H1 (cell line): Measurements from ENCODE around the gene TNRC6B. TPM values are rescaled to one million over a fixed set of nuclear protein-coding genes. Genes with fewer than 3 reads are reported as not detected.

Experiments
- CTCF ChIA-PET: fragments of 300-600 bp; sonication (Branson Sonifier 250); formaldehyde crosslinking; loops from one replicate; lab custom pipeline; 2021; ENCODE audit not compliant: partially characterized antibody; lab: Charles Lee
- POLR2A ChIA-PET: fragments of 300-600 bp; sonication (Branson Sonifier 250); formaldehyde crosslinking; loops from one replicate; lab custom pipeline; 2021; ENCODE audit warnings: inconsistent platforms; ENCODE audit not compliant: partially characterized antibody; lab: Charles Lee
- DNase-seq, 2 experiments: peaks; one replicate each; pipeline versions ENCODE4 v3.0.0 to v3.0.0-alpha.2; 2010 to 2022; ENCODE audit warnings: low spot score in 2 of 2, low read depth in 1 of 2, mixed read lengths in 1 of 2
- FAIRE-seq: peaks from 2 replicates; lab custom pipeline; 2011; peaks lifted over from hg19 to GRCh38; lab: Jason Lieb, UNC
- H2AFZ ChIP-seq: 2 replicates; pipeline ENCODE4 v1.8.1; 2012; ENCODE audit warnings: low read length, inconsistent platforms
- H2AK5ac ChIP-seq: 2 replicates; pipeline ENCODE4 v1.6.1; 2013; ENCODE audit warnings: low read depth, low read length
- H2BK120ac ChIP-seq: replicated peaks from 2 replicates; pipeline ENCODE3; 2013; ENCODE audit warnings: low read depth, low read length, inconsistent platforms
- H2BK12ac ChIP-seq: 2 replicates; pipeline ENCODE4 v1.6.1; 2013; ENCODE audit warnings: low read depth, low read length
- H2BK15ac ChIP-seq: 2 replicates; pipeline ENCODE4 v1.6.1; 2013; ENCODE audit warnings: low read length
- H2BK20ac ChIP-seq: 2 replicates; pipeline ENCODE4 v1.6.1; 2013; ENCODE audit warnings: low read length
- H2BK5ac ChIP-seq: 2 replicates; pipeline ENCODE4 v1.6.1; 2013; ENCODE audit warnings: low read depth, low read length
- H3K14ac ChIP-seq: 2 replicates; pipeline ENCODE4 v1.6.1; 2013; ENCODE audit warnings: inconsistent platforms; ENCODE audit not compliant: insufficient read length
- H3K18ac ChIP-seq: 2 replicates; pipeline ENCODE4 v1.6.1; 2013; ENCODE audit warnings: low read length; ENCODE audit errors: extremely low read depth
- H3K23ac ChIP-seq: 2 replicates; pipeline ENCODE4 v1.6.1; 2013; ENCODE audit warnings: inconsistent platforms; ENCODE audit not compliant: insufficient read length
- H3K23me2 ChIP-seq: 2 replicates; pipeline ENCODE4 v1.6.1; 2013; ENCODE audit warnings: low read depth, low read length
- H3K27ac ChIP-seq: 2 replicates; pipeline ENCODE4 v1.6.1; 2011; ENCODE audit warnings: low read depth, low read length, inconsistent platforms
- H3K27me3 ChIP-seq, 4 experiments: replicated peaks in 1 of 4; 1 replicate in 1 of 4; 2 replicates in 3 of 4; pipeline versions ENCODE4 v1.6.1 to v1.8.1; 2011 to 2013; ENCODE audit warnings: low read length in 3 of 4, mild to moderate bottlenecking in 3 of 4, inconsistent platforms in 2 of 4, mixed read lengths in 2 of 4, moderate library complexity in 1 of 4; ENCODE audit not compliant: control insufficient read depth in 3 of 4, insufficient read depth in 3 of 4; ENCODE audit errors: extremely low read depth in 1 of 4
- H3K36me3 ChIP-seq, 4 experiments: 2 replicates each; pipeline versions ENCODE4 v1.6.1 to v1.8.1; 2011 to 2013; ENCODE audit warnings: mild to moderate bottlenecking in 4 of 4, low read length in 3 of 4, moderate library complexity in 2 of 4, control low read depth in 1 of 4, inconsistent platforms in 1 of 4; ENCODE audit not compliant: insufficient read depth in 4 of 4, control insufficient read depth in 2 of 4
- H3K4ac ChIP-seq: replicated peaks from 2 replicates; pipeline ENCODE3; 2013; ENCODE audit warnings: low read length, low read depth, mixed read lengths, inconsistent platforms; ENCODE audit not compliant: insufficient read length
- H3K4me1 ChIP-seq, 4 experiments: replicated peaks in 1 of 4; 1 replicate in 1 of 4; 2 replicates in 3 of 4; pipeline versions ENCODE4 v1.6.1 to v1.8.1; 2011 to 2013; ENCODE audit warnings: low read length in 3 of 4, inconsistent platforms in 2 of 4, mixed read lengths in 1 of 4; ENCODE audit not compliant: insufficient read depth in 4 of 4, control insufficient read depth in 3 of 4
- H3K4me2 ChIP-seq, 2 experiments: 2 replicates each; pipeline versions ENCODE4 v1.6.1 to v1.8.1; 2011 to 2013; ENCODE audit warnings: low read depth in 2 of 2, low read length in 2 of 2, control low read depth in 1 of 2, inconsistent platforms in 1 of 2, mild to moderate bottlenecking in 1 of 2; ENCODE audit not compliant: insufficient read depth in 1 of 2
- H3K4me3 ChIP-seq, 4 experiments: fragments of 200-600, 300-600 bp in 1 of 4; sonication (generic), shearing (Covaris generic), sonication (Bioruptor Twin) in 1 of 4; 2 replicates each; pipeline versions ENCODE4 v1.5.1 to v1.8.1; 2011 to 2016; ENCODE audit warnings: low read length in 4 of 4, low read depth in 3 of 4, control low read depth in 2 of 4, inconsistent platforms in 2 of 4, mild to moderate bottlenecking in 2 of 4, mixed read lengths in 1 of 4, moderate library complexity in 1 of 4; ENCODE audit not compliant: insufficient read depth in 2 of 4; ENCODE audit errors: extremely low read depth in 1 of 4
- H3K56ac ChIP-seq: replicated peaks from 2 replicates; pipeline ENCODE3; 2013; ENCODE audit warnings: low read depth, mild to moderate bottlenecking, mixed read lengths, low read length, inconsistent platforms; ENCODE audit not compliant: insufficient read length
- H3K79me1 ChIP-seq: 2 replicates; pipeline ENCODE4 v1.6.1; 2013; ENCODE audit warnings: low read depth, low read length, control low read depth
- H3K79me2 ChIP-seq, 2 experiments: 2 replicates each; pipeline versions ENCODE4 v1.6.1 to v1.8.1; 2012 to 2013; ENCODE audit warnings: low read length in 2 of 2, mild to moderate bottlenecking in 2 of 2, inconsistent platforms in 1 of 2; ENCODE audit not compliant: insufficient read depth in 2 of 2, control insufficient read depth in 1 of 2
- H3K9ac ChIP-seq, 4 experiments: replicated peaks in 1 of 4; 1 replicate in 1 of 4; 2 replicates in 3 of 4; pipeline versions ENCODE4 v1.6.1 to v1.8.1; 2011 to 2013; ENCODE audit warnings: low read depth in 3 of 4, low read length in 3 of 4, control low read depth in 2 of 4, mild to moderate bottlenecking in 2 of 4, moderate library complexity in 2 of 4, inconsistent platforms in 1 of 4; ENCODE audit errors: extremely low read depth in 1 of 4
- H3K9me3 ChIP-seq, 2 experiments: 2 replicates each; pipeline versions ENCODE4 v1.6.1 to v1.8.1; 2012 to 2013; ENCODE audit warnings: mild to moderate bottlenecking in 2 of 2, moderate library complexity in 2 of 2, control low read depth in 1 of 2, inconsistent platforms in 1 of 2, low read depth in 1 of 2, low read length in 1 of 2, mixed read lengths in 1 of 2; ENCODE audit not compliant: insufficient read depth in 2 of 2
- H4K20me1 ChIP-seq, 2 experiments: replicated peaks in 1 of 2; 2 replicates each; pipeline versions ENCODE3 to v1.8.1; 2011 to 2013; ENCODE audit warnings: inconsistent platforms in 2 of 2, low read length in 2 of 2, mild to moderate bottlenecking in 1 of 2; ENCODE audit not compliant: insufficient read depth in 2 of 2, control insufficient read depth in 1 of 2
- H4K5ac ChIP-seq: 2 replicates; pipeline ENCODE4 v1.6.1; 2013; ENCODE audit warnings: low read length, low read depth, mixed read lengths, inconsistent platforms; ENCODE audit not compliant: insufficient read length
- H4K8ac ChIP-seq: 2 replicates; pipeline ENCODE4 v1.8.0; 2013; ENCODE audit warnings: mild to moderate bottlenecking, moderate library complexity, low read length, inconsistent platforms; ENCODE audit not compliant: insufficient read depth; ENCODE audit errors: extremely low read depth
- H4K91ac ChIP-seq: replicated peaks from 2 replicates; pipeline ENCODE3; 2013; ENCODE audit warnings: low read length, mixed read lengths, inconsistent platforms; ENCODE audit not compliant: insufficient read length
- MAFK ChIP-seq: IDR thresholded peaks from 2 replicates; pipeline ENCODE4 v1.6.1; 2012; ENCODE audit warnings: low read depth, mild to moderate bottlenecking, improper control_type of control experiment, low read length
- YY1 ChIP-seq: IDR thresholded peaks from 2 replicates; pipeline ENCODE4 v1.6.1; 2011; ENCODE audit warnings: low read depth, mild to moderate bottlenecking, low read length
- WGBS, 2 experiments: shearing (Covaris generic) in 1 of 2; methylation state at CpG; one replicate each; pipeline versions ENCODE4 v1.1.6 to v1.1.7; 2013 to 2015; ENCODE audit warnings: low lambda C conversion rate in 2 of 2, mixed read lengths in 2 of 2, inconsistent platforms in 1 of 2, low coverage in 1 of 2, missing lambda C conversion rate in 1 of 2; ENCODE audit not compliant: insufficient replicate concordance in 2 of 2, insufficient coverage in 1 of 2, insufficient read length in 1 of 2; ENCODE audit errors: extremely low coverage in 1 of 2, missing lambda C conversion rate in 1 of 2; 5-methylcytosine and 5-hydroxymethylcytosine counted together
- polyA plus RNA-seq, 7 experiments: library from polyadenylated mRNA; depleted of rRNA in 3 of 7; stranded (reverse) in 5 of 7; unstranded in 2 of 7; fragments of >200 nt in 5 of 7; fragments of 200-250 nt in 2 of 7; gene quantifications; 1 replicate in 5 of 7; 2 replicates in 1 of 7; 4 replicates in 1 of 7; pipeline versions ENCODE4 v1.2.1 to v1.2.3, GENCODE V29; 2011 to 2013; ENCODE audit warnings: missing spikeins in 2 of 7, mixed read lengths in 2 of 7
- total RNA-seq: library from RNA; stranded (reverse); fragmentation: NEBNext Ultra II Directional; extraction: Animal tissue kit (Norgen Biotek cat#: 25700); gene quantifications from 2 replicates; pipeline ENCODE4 v1.2.1, GENCODE V29; 2021

The TNRC6B gene
- total and polyA plus RNA-seq, 2 of the 8 experiments (the other 6 are each of a cell fraction or from before 2014, with no cell fraction given): 12.5 to 48.9 TPM

DNA sequence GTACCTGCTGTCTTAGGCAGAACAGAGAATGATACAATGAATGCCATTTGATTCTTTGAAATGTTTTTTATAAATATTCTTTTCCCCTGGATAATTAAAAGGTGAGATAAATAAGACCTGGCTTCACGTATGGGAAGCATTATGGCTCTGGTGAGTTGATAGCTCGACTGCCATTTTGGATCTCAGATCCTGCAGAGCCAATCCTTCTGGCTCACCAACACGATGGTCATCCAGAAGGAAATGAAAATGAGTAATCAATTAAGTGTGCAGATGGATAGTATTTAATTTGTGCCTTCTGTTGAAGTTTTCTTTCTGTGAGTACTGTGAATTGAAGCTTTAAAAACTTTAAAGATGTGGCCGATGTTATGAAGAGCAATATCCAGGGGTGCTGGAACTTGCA, 2.7 kb downstream of the TNRC6B start:
- H2BK20ac ChIP-seq: no peak overlapping the region
- FAIRE-seq: no peak
- H4K5ac ChIP-seq: no peak overlapping the region
- ChIA-PET POLR2A (interaction anchor here (0.9 to 9.1 kb wide), 6 partner anchors 11 to 64 kb away, joined by 3 to 224 read pairs (median 4); no protein-coding TSS in a partner anchor), CTCF (interaction anchor here (0.6 to 3.6 kb wide), 5 partner anchors 11 to 148 kb away, joined by 3 to 28 read pairs (median 3); no protein-coding TSS in a partner anchor)
- H4K20me1 ChIP-seq: peaks cover 5 to 8% of the 10 kb centered on the region in 2 experiments
- H3K4me3 ChIP-seq: peak overlapping the region; percentile 19 to 95 (median 55); a peak in 5 of 8 replicates
- H3K4ac ChIP-seq: no peak overlapping the region
- H3K79me2 ChIP-seq: peaks cover 55 to 81% of the 10 kb centered on the region in 2 experiments
- H3K9ac ChIP-seq: no peak overlapping the region
- H3K27ac ChIP-seq: no peak overlapping the region
- TF ChIP-seq MAFK: no peak
- peak; percentile 65; the same call in 1 of the 2 replicates for TF ChIP-seq YY1
- no peak overlapping the region for H2BK120ac ChIP-seq
- H2AK5ac ChIP-seq: no peak overlapping the region
- H2BK12ac ChIP-seq: no peak overlapping the region
- no peak overlapping the region for H3K56ac ChIP-seq
- H3K23me2 ChIP-seq: peaks cover 10% of the 10 kb centered on the region
- H3K4me1 ChIP-seq: peaks cover 5 to 21% (median 13%) of the 10 kb centered on the region in 4 experiments; a peak in 6 of 7 replicates
- no peak overlapping the region for H3K14ac ChIP-seq
- WGBS, 2 experiments: 62% methylated on average over 4 of the region's 4 CpGs; no CpG with 5 or more reads in 1 of the 2 experiments
- H2BK15ac ChIP-seq: no peak overlapping the region
- H2BK5ac ChIP-seq: no peak overlapping the region
- H2AFZ ChIP-seq: no peak overlapping the region
- no peaks in the 10 kb centered on the region for H3K36me3 ChIP-seq
- H3K23ac ChIP-seq: no peak overlapping the region
- H3K79me1 ChIP-seq: peaks cover 10% of the 10 kb centered on the region; the same call in 1 of the 2 replicates
- H3K27me3 ChIP-seq: no peaks in the 10 kb centered on the region
- no peak for DNase-seq
- peak overlapping the region; percentile 74 to 88 for H3K4me2 ChIP-seq
- no peaks in the 10 kb centered on the region for H3K9me3 ChIP-seq
- no peak overlapping the region for H4K8ac ChIP-seq
- no peak overlapping the region for H4K91ac ChIP-seq
- H3K18ac ChIP-seq: no peak overlapping the region
